GM18873 (cell line): ENCODE results near the gene PPP2R1A.

ENCODE experiments used
- ATAC-seq: cut with Tn5 transposase; IDR thresholded peaks from one replicate; pipeline ENCODE4 v1.9.1; 2021; ENCODE audit warnings: mild to moderate bottlenecking, moderate library complexity, moderate number of reproducible peaks; ENCODE audit not compliant: unreplicated experiment, low FRiP score

PPP2R1A gene

GRCh38 chr19:52189735-52190486, at the start of gene PPP2R1A:
PPP2R1A (plus strand) TSS chr19:52190052; CDS start chr19:52190097, 45 bp downstream.
- ATAC-seq, result peak; percentile 88

DNA sequence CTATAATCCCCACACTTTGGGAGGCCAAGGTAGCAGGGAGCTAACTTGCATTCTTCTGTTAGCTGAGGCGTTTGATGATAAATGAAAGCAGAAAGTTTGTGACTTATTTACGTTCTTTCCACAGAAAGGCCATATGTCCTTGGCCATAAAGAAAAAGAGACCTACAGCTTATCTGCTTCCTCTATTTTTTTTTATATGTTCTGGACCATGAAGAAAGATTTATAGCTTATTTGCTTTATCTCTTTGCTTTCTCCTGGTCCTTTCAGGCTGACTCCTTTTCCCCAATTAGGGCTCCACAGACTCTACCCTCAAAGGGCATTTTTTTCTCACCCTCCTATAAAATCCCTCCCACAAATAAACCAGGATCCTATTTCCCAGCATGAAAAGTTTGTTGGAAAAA, 48.6 kb upstream of the PPP2R1A start:
- ATAC-seq, result no peak

- ATAC-seq, result no peak
Observed at GRCh38 chr19:52142001-52142595, 47.8 kb upstream of the PPP2R1A start.

- ATAC-seq, result no peak
Observed at GRCh38 chr19:52148256-52148655, 41.6 kb upstream of the PPP2R1A start.

DNA sequence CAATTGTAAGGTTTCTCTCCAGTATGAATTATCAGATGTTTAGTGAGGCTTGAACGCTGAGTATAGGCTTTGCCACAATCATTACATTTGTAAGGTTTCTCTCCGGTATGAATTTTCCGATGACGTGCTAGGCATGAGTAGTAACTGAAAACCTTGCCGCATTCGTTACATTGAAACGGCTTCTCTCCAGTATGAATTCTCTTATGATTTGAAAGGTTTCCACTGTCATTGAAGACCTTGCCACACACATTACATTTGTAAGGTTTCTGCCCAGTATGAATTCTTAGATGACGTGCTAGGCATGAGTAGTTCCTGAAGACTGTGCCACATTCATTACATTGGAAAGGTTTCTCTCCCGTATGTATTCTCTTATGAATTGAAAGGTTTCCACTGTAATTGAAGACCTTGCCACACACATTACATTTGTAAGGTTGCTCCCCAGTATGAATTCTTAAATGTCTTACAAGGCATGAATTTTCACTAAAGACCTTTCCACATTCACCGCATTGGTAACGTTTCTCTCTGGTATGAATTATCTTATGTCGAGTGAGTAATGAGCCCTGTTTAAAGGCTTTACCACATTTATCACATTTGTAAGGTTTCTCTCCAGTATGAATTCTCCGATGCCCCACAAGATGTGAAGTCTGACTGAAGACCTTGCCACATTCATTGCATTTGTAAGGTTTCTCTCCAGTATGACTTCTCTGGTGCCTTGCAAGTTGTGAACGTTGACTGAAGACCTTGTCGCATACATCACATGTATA, 34.1 kb upstream of the PPP2R1A start:
- no peak for ATAC-seq

GRCh38 chr19:52170304-52170703, 19.5 kb upstream of the PPP2R1A start:
- ATAC-seq, result no peak

GRCh38 chr19:52170863-52171320, 19.0 kb upstream of the PPP2R1A start:
- ATAC-seq, result no peak

- ATAC-seq, result no peak
Observed at GRCh38 chr19:52171321-52172169, 18.3 kb upstream of the PPP2R1A start, which contains the start of gene ZNF836. ZNF836 (minus strand) TSS chr19:52171621; CDS start chr19:52168072, 3,549 bp downstream.

GRCh38 chr19:52172347-52172746, 17.5 kb upstream of the PPP2R1A start:
- ATAC-seq, result no peak

DNA sequence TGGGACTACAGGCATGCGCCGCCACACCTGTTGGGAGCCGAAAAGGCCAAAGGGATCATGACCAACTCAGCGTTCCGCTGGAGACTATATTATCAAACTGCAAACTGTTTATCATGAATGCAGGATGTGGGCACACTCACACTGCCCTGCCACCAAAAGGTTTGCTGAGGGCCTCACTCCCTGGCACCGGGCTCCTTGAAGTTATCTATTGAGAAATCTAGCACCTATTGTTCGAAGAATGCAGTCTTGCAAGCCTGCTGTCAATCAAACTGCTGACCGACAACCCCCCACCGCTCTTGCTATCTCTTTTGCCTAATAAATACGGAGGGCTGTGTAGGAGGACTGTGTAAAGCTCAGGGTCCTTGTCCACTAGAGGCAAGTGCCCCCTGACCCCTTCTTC, 13.3 kb upstream of the PPP2R1A start:
- no peak for ATAC-seq

- ATAC-seq, result no peak
Observed at GRCh38 chr19:52187407-52187806, 2.4 kb upstream of the PPP2R1A start.

DNA sequence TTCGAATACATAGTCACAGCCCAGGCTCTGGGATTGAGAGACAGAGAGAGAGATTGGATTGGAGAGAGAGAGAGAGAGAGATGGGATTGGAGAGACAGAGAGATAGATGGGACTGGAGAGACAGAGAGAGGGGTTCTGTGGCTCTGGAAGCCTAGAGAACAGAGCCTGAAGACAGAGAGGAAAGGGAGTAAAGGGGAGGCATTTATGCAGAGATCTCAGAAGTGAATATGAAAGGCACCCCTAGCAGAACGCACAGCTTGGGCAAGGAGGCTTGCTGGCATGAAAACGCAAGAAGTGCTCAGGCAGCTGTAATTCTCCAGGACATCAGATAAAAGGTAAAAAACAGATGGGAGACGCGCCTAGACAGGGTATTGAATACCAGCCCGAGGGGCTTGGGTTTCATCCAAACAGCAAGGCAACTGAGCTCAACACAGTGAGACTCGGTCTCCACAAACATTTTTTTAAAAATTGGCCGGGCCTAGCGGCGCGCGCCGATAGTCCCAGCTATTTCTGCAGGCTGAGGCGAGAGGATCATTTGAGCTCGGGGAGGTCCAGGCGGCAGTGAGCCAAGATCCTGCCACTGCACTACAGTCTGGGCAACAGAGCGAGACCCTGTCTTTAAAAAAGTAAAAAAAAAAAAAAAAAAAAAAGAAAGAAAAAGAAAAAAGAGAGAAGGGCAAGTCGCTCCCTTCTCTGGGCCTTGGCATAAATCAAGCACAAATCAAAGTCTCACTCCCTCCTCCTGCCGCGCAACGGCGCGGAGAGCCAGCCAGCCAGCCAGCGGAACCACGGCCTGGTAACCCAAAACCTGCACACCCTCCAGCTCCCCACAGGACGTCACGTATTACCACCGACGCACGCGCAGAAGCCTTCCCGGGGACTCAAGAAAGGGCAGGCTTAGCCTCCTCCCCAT, 774 bp upstream of the PPP2R1A start:
- ATAC-seq, result no peak

DNA sequence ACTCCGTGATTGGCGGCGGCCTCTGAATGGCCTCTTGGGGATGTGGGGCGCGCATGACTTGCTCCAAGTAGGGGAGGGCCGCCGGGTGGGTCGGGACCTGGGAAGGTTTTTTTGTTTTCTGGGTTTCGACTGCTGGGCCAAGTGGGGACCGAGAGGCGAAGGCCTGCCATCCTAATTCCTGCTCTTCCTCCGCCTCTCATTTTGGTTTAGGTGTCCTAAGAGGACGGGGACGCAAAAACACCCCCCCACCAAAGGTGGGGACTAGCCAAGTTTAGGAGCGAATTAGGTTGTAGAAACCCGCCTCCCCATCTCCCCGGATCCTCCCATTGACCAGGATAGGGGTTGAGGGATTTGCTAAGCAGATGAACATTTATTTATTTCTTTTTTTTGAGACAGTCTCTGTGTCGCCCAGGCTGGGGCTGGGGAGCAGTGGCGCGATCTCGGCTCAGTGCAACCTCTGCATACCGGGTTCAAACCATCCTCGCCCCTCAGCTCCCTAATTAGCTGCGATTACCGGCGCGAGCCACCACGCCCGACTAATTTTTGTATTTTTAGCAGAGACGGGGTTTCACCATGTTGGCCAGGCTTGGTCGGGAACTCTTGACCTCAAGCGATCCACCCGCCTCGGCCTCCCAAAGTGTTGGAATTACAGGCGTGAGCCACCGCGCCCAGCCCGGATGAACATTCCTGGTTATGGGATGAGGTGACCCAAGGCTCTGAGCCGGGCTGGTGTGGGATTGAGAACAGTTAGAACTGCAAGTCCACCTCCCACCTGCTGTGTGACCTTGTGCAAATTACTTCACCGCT, 838 bp downstream of the PPP2R1A start:
- no peak for ATAC-seq

- ATAC-seq, result no peak
Observed at GRCh38 chr19:52191389-52191788, 1.5 kb downstream of the PPP2R1A start.

DNA sequence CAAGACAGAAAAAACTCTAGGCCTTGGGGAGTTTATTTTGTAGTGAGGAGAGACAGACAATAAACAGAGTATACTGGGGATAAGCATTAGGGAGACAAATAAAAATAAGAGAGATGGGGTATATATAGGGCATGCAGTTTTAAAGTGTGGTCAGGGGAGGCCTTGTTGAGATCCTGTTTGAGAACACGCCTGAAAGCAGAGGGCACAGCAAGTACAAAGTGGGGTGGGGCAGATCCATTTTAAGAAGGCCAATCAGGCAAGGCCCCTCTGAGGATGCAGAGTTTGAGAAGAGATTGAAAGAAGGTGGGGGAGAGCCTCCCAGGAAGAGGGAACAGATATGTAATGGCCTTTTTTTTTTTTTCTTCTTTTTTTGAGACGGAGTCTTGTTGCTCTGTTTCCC, 2.1 kb downstream of the PPP2R1A start:
- ATAC-seq, result no peak

GRCh38 chr19:52196256-52196967, 6.6 kb downstream of the PPP2R1A start:
- ATAC-seq, result no peak

GRCh38 chr19:52197964-52198363, 8.1 kb downstream of the PPP2R1A start:
- no peak for ATAC-seq

DNA sequence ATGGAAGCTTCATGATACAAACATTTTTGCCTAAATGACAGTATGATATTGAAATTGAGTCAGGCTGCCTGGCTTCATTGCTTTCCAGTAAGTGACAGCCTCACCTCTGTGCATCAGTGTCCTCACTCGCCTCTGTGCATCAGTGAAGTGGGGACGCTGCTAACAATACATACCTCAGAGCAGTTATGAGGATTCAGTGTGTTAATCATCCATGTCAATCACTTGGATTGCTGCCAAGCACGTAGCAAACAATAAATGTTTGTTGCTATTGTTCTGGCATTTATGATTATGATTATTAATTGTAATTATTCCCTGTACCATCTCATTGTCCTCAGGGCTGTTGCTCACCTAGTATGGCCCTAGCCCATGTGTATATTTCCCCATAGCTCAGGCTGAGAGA, 8.8 kb downstream of the PPP2R1A start:
- ATAC-seq, result no peak
